HG03565 (cell line): ENCODE data around the gene CPLX1.
"Not testable (repeated sequence)": the region's sequence is repeated elsewhere in the genome, so short reads cannot be mapped to it uniquely, and the experiment has no call there.

Source experiments
- ATAC-seq: cut with Tn5 transposase; IDR thresholded peaks from one replicate; pipeline ENCODE4 v1.9.1; 2021; ENCODE audit warnings: mild to moderate bottlenecking, moderate library complexity; ENCODE audit not compliant: unreplicated experiment

The CPLX1 gene

DNA sequence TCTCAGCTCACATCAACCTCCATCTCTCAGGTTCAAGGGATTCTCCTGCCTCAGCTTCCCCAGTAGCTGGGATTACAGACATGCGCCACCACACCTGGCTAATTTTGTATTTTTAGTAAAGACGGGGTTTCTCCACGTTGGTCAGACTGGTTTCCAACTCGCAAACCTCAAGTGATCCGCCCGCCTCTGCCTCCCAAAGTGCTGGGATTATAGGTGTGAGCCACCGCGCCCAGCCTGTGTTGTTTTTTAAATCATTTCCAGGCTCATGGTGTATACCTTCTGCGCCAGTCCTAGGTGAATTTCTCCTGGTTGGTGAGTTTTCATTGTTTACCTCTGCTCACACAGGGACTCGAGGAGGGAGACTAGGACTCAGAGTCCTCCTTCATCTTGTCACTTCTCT is 45.7 kb downstream of the CPLX1 start:
- ATAC-seq = not testable (repeated sequence)

DNA sequence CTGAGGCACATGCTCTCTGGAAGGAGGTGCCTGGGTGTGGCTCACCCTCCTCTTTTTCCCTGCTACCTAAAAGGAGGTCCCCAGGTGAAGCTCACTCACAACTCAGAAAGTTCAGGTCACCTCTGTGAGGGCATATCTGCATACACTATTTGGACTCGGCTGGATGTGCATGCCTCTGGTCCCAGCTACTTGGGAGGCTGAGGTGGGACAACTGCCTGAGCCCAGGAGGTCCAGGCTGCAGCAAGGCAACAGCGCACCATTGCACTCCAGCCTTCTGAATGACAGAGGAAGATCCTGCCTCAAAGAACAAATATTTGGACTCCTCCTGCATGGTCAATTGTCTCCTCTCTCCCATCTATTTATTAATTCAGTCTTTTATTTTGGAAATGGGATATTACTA is 46.4 kb downstream of the CPLX1 start:
- ATAC-seq = no peak

DNA sequence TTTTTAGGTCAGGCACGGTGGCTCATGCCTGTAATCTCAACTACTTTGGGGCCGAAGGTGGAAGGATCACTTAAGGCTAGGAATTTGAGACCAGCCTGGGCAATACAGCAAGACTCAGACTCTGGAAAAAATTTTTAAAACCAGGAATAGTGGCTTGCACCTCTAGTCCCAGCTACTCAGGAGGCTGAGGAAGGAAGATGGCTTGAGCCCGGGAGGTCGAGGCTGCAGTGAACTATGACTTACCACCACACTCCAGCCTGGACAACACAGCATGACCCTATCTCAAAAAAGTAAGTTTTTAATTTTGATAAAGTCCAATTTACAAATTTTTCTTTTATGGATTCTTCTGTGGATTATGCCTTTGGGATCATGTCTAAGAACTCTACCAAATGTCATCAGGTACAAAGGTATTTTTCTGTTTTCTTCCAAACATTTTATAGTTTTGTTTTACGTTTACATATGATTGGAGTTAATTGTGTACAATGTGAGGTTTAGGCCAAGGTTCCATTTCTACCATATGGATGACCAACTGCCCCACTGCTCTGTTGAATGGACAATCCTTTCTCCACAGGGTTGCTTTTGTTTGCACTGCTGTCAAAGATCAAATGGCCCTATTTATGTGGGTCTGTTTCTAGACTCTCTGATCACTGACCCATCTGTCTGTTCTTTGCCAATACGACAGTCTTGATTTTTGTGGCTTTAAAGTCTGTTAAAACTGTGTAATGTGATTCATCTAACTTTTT is 48.2 kb downstream of the CPLX1 start:
- no peak for ATAC-seq

DNA sequence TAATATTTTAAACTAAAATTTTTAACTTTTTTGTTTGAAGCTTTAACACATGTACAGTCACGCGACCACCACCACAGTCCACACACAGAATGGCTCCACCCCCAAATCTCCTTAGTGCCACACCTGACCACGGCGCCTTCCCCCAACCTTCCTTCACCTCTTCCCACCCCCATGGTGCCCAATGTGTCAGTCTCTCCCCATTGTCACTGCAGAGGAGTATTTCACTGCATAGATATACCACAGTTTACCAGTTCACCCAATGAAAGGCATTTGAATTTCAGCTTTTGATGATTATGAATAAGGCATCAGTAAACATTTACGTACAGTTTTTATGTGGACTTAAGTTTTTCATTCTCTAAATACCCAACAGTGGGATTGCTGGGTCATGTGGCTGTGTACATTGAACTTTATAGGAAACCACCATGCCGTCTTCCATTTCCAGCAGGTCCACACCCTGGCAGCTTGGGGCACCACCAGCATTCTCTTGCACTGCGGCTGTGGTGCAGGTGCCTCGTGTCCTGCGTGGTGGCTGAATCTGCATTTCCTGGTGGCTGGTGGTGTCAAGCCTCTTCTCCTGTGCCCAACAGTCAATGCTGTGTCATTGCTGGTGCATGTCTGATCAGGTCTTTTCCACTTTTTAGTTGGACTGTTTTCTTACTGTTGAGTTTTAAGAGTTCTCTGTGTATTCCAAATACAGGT is 49.0 kb downstream of the CPLX1 start:
- no peak for ATAC-seq

DNA sequence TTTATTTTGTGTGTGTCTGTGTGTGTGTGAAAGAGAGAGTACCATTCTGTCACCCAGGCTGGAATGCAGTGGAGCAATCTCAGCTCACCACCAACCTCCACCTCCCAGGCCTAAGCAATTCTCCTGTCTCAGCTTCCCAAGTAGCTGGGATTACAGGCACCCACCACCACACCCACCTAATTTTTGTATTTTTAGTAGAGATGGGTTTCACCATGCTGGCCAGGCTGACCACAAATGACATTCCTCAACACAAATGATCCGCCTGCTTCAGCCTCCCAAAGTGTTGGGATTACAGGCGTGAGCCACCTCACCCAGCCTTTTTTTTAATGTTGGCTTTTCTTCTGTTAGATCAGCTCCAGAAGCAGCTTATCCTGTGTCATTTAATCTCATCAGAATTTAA is 50.4 kb downstream of the CPLX1 start:
- not testable (repeated sequence) for ATAC-seq

DNA sequence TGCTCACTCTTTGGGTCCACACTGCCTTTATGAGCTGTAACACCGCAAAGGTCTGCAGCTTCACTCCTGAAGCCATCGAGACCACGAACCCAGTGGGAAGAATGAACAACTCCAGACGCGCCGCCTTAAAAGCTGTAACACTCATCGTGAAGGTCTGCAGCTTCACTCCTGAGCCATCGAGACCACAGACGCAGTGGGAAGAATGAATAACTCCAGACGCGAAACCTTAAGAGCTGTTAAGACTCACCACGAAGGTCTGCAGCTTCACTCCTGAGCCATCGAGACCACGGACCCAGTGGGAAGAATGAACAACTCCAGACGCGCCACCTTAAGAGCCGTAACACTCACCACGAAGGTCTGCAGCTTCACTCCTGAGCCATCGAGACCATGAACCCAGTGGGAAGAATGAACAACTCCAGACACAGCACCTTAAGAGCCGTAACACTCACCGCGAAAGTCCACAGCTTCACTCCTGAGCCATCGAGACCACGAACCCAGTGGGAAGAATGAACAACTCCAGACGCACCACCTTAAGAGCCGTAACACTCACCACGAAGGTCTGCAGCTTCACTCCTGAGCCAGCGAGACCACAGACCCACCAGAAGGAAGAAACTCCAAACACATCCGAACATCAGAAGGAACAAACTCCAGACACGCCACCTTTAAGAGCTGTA is 51.4 kb downstream of the CPLX1 start:
- not testable (repeated sequence) for ATAC-seq

DNA sequence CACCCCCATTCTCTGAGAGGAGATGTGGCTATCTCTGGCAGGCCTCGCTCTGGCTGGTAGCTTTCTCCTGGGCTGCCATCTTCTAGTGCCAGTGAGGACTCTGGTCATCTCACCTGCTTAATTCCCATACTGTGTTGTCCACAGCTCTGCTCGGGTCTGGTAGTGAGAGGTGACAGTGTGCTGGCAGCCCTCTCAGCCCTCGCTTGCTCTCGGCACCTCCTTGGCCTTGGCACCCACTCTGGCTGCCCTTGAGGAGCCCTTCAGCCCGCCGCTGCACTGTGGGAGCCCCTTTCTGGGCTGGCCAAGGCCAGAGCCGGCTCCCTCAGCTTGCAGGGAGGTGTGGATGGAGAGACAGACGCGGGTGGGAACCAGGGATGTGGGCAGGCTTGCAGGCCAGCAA is 52.7 kb downstream of the CPLX1 start:
- no peak for ATAC-seq

DNA sequence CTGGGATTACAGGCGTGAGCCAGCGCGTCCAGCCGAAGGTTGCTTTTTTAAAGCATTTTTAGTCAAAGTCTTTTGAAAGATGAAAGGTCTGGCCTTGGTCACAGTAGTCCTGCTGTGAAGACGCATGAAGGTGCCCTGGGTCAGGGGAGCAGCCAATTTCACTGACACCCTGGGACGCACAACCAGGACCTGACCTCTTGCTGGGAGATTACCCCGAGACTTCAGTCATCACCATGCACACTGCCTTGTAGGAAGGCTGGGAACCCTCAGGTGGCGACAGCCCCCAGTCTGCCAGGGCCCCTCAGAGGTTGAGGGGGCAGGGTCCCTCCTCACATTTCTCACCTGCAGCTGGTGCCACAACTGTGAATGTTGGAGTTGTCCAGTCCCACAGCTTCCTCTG is 53.2 kb downstream of the CPLX1 start:
- no peak for ATAC-seq

DNA sequence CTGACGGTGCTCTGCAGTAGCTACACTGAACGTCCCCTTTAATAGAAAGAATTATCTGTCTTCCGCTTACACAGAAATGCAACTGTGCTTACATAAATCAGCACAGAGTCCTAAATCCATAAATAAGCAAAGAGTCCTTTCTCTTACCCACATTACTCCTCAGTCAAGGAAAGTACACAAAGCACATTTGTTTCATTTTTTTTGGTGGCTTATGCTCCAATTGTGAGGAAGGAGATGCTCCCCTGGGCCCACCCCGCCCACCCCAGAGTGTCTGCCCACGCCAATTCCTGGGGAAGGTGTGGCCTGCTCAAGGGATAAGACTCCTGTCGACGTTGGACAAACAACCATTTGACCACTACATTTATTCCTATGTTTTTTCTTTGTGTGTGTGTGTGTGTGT is 53.8 kb downstream of the CPLX1 start:
- no peak for ATAC-seq

DNA sequence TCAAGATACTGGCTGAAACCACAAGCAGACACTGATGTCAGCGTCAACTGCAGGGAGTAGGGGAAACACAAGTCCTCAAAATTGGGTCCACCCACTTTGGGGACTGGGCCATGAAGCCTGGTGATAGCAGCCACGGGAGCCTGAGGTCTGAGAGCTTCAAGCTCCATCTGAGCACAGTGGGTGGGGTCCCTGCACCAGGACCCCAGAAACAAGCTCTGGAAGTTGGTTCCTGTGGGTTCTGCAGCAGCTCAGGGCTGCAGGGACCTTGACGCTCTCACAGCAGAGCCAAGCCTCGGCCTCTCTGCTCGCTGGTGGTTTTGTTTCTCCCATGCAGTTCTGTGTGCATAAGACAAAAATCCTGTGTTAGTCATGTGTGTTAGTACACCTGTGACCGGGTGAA is 54.5 kb downstream of the CPLX1 start:
- ATAC-seq = no peak

DNA sequence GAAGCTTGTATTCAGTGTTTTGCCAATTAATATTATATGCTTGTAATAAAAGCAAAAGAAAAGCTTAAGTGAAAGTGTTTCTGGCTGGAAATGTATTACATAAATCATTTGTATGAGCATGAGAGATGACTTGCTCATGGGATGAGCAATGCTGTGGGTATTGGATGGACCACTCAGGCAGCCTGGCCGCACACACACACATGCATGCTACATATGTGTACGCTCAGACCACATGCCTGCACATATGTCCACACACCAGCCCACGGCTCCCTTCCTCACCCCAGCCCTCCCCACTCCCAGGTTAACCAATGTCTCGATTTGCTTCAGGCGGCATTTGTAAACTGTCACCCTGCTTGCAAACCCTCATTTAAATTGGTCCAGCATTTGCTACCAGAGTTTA is 55.9 kb downstream of the CPLX1 start:
- no peak for ATAC-seq

DNA sequence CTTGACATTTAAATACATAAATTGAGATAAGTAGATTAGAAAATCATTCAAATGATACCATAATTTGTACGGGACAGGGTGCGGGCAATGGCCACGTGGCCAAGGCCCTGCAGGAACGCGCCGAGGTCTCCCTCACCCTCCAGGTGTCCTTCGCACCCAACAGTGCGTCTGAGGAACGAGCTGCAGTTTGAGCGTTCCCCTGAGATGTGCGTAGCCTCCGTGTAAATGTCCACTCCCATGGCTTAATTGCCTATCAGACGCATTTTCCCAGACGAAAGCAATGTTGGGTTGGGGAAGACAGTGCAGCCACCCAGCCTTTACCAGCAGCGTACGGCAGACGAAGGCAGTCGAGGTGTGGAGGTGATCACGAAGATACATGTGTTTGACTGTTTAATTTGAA is 56.4 kb downstream of the CPLX1 start:
- no peak for ATAC-seq

DNA sequence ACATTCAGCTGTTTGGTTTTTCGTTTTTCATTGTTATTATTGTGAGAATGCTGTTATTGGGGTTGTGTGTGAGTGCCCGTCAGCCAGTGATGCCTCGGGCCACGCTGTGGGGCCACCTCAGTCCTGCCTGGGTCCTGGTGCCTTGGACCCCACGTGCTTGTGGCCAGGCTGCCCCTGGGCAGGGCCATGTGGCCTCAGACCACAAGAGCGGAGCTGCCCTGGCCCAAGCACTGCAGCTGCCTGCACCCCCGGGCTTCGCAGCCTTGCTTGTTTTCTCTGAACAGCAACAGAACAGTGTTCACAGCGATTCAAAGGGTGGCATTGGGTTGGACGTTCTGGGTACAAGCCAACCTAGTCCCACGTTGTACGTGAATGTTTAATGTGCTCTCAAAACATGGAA is 56.9 kb downstream of the CPLX1 start:
- no peak for ATAC-seq

DNA sequence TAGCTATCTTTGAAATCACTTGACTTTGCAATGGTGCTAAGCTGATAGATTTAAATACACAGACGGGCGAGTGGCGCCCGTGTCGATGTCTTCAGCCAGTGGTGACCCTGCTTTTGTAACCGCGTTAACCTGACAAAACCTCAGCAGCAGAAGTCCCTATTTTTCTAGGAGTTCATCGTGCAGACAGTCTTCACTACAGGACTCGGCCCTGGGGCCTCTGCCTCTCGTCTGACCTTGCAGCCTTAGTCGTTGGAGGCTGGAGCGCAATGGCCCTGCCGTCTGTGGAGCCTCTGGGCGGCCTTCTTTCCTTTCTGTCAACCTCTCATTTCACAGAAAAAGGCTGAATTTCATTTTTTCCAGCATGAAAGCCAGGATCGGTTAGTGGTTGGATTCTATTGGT is 57.9 kb downstream of the CPLX1 start:
- no peak for ATAC-seq

DNA sequence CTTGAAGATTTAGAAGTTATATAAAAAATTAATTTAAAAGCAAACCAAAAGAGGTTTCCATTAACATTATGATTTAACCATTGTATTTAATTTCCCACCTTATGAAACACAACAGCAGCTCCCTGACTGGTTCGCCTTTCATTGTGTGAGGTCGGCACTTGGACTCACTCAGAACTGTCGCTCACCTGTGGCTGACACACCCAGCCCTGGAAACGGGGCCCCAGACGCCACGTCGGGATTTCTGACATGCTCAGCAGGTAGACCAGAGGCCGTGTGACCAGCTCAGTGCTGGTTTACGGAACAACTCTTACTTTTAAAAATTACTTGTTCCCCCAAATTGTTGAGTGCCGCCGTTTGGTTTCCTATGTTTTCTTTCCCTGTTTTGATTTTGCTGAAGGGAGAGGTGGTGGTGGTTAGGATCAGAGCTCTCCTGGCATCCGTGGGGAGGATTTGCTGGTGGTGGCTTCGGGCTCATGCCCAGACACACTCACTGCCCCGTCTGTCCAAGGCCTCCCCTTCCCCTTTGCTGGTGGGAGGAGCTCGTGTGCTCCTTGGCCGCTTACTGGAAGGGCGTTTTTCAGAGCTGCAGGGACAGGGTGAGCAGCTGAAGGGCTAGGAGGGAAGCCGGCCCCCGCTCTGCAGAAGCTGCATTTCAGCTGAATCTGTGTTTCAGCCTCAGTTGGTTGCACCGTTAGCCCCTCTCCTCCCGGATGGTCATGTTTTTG is 59.2 kb downstream of the CPLX1 start:
- ATAC-seq = no peak

DNA sequence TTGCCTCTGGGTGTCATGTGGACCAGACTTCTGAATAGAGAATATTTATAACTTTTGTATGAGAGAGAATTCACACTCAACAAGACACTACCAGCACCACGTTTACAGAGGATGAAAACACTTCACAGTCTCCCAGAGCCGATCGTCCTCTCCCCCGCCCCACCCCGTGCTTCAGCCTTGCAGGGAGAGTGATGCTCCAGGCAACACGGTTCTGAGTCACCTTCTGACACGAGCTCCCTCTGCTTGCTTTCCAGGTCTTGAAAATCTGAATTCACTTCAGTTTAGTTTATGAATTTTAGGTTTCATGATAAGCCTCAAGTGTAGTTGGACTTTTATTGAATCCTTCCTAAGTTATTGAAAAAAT is 59.8 kb downstream of the CPLX1 start:
- no peak for ATAC-seq

DNA sequence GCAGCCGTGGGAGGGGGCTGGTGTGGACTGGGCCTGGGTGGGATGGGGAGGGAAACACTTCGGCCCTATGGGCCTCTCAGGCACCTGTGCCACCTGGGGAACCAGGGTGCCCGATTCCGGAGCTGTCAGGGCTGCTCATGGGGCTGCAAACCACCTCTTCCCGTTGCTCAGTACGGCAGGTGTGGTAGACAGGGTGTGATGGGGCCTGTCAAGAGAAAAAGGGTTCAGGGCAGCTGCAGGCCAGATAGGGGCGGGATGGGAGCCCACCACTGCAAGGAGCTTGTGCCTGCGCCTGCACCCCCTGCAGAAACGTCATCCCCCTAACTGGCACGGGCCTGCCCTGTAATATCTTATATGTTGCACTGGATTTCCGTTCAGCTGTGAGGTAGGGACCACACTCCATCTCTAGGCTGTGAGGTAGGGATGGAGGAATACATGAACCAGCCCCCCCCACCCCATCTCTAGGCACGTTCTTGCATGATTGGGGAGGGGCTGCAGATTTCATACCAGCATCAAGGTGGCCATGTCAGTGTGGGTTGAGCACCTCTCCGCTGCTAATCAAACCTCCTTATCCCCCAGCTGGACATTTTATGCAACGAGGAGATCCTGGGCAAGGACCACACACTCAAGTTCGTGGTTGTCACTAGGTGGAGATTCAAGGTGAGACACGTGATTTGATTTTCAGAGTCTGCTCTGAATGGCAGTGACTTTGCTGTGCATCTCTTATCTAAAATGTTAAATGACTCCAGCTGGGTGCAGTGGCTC is 61.3 kb downstream of the CPLX1 start:
- ATAC-seq = no peak

DNA sequence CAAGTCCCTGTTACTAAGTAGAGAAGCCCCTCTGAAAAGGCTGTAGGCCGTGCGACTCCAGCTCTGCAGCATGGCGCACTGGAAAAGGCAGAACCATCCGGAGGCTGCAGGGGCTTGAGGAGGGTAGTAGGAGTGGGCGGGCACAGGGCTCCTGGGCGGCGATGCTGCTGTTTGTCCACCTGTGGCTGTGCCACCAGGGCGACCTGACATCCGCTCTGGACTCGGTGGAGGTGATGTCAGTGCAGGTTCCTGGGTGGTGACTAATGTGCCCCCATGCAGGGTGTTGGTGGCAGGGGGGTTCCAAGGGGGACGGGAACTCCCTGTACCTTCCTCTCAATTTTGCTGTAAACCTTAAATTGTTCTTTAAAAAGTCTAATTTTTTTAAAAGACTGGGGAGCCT is 62.0 kb downstream of the CPLX1 start:
- ATAC-seq = no peak

DNA sequence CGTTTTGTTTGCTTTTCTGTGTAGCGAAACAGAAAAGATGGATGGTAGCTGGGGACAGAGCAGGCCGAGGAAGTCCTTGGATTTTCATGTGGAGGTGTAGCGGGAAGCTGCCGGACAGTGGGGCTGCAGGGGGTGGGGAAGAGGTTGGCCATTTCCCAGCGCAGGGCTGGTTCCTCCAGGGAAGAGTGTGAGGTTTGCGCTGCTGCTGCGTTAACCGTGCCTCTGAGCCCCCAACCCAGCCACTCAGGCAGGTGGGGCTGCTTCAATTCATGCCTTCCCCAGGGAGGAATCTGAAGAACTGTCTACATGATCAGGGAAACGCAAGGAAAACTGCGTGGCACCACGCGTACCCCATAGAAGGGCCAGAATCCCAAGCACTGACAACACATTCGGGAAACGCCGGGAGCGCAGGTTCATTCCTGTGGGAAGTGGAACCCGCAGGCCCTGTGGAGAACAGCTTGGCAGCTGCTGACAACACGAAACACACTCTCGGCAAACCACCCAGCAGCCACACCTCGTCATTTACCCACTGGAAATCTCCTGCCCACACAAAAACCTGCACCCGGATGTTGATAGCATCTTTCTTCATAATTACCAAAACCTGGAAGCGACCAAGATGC is 62.6 kb downstream of the CPLX1 start:
- ATAC-seq = no peak
